NCI-H2227 (cell line): Measurements from ENCODE around the gene EPB41L5.

Experiments used
- DNase-seq: peaks from one replicate; lab custom pipeline; 2025; ENCODE audit not compliant: unreplicated experiment; lab: John Stamatoyannopoulos, UW

Gene EPB41L5

GRCh38 chr2:120224735-120225548 lies 212.1 kb downstream of the EPB41L5 start:
- DNase-seq, result no peak

GRCh38 chr2:120225549-120226065 lies 212.7 kb downstream of the EPB41L5 start:
- no peak for DNase-seq

- DNase-seq, result no peak
These were observed 213.4 kb downstream of the EPB41L5 start for GRCh38 chr2:120226316-120226715.

- no peak for DNase-seq
These were observed 214.5 kb downstream of the EPB41L5 start for GRCh38 chr2:120227111-120227991.

GRCh38 chr2:120228503-120228902 lies 215.6 kb downstream of the EPB41L5 start:
- no peak for DNase-seq
